DOHH2 (cell line): ENCODE measurements around the gene EHD2.

Experiments used
- EZH2phosphoT487 ChIP-seq: fragments of 200-600 bp; sonication (generic); IDR thresholded peaks from 2 replicates; pipeline ENCODE4 v1.6.1; 2017; ENCODE audit warnings: borderline replicate concordance, mild to moderate bottlenecking, antibody characterized with exemption, low read length, moderate library complexity, mixed read lengths
- TF ChIP-seq, protein P1 (sequence below): fragments of 200-600 bp; sonication (generic); IDR thresholded peaks from one replicate; pipeline ENCODE4 v1.5.1; 2014; ENCODE audit warnings: antibody characterized with exemption, mild to moderate bottlenecking, low read depth, low read length; ENCODE audit not compliant: poor library complexity, severe bottlenecking

DNA sequence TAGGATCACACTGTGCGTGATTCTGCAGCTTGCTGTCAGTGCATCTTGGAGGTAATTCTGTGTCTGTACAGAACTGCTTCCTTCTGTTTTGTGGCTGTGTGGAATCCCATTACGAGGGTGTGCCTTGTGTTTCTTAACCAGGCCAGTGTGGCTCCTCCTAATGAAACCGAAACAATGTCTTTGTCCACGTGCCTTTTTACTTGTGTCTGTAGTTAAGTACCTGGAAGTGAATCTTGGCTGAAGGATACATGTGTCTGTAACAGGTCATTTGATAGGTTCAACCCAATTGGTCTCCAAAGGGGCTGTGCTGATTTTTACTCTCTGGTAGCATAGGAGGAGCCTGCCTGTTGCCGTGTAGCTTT is 45.2 kb downstream of the EHD2 start:
- TF ChIP-seq, protein P1, sequence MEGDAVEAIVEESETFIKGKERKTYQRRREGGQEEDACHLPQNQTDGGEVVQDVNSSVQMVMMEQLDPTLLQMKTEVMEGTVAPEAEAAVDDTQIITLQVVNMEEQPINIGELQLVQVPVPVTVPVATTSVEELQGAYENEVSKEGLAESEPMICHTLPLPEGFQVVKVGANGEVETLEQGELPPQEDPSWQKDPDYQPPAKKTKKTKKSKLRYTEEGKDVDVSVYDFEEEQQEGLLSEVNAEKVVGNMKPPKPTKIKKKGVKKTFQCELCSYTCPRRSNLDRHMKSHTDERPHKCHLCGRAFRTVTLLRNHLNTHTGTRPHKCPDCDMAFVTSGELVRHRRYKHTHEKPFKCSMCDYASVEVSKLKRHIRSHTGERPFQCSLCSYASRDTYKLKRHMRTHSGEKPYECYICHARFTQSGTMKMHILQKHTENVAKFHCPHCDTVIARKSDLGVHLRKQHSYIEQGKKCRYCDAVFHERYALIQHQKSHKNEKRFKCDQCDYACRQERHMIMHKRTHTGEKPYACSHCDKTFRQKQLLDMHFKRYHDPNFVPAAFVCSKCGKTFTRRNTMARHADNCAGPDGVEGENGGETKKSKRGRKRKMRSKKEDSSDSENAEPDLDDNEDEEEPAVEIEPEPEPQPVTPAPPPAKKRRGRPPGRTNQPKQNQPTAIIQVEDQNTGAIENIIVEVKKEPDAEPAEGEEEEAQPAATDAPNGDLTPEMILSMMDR: no peak
- no peak for TF ChIP-seq EZH2phosphoT487
